IMR-90 (cell line): Measurements from ENCODE around the gene ARFGEF3. TPM values are rescaled to one million over a fixed set of nuclear protein-coding genes. Genes with fewer than 3 reads are reported as not detected.

Source experiments
- ATAC-seq: fragments of 200-7000 bp; cut with Tn5 transposase; 2 replicates; pipeline ENCODE4 v1.9.1; 2020; ENCODE audit warnings: low read depth, mild to moderate bottlenecking, moderate library complexity
- BruUV-seq: library from RNA; stranded (reverse); fragments of 400-500 nt; replicated peaks from 2 replicates; lab custom pipeline; 2021; lab: Mats Ljungman, UMichigan
- CTCF ChIA-PET: fragments of 300-600 bp; formaldehyde crosslinking; extraction: SDS; loops from one replicate; lab custom pipeline; 2021; ENCODE audit warnings: antibody characterized with exemption; lab: Yijun Ruan, JAX
- POLR2A ChIA-PET: fragments of 300-600 bp; sonication (Branson Sonifier 250); formaldehyde crosslinking; loops from one replicate; lab custom pipeline; 2022; ENCODE audit warnings: antibody characterized with exemption; ENCODE audit not compliant: unreplicated experiment; lab: Charles Lee
- DNase-seq: peaks from one replicate; pipeline ENCODE4 v3.0.0; 2013
- H2AFZ ChIP-seq: replicated peaks from 2 replicates; pipeline ENCODE3; 2013; ENCODE audit warnings: low read length, mild to moderate bottlenecking; ENCODE audit not compliant: poor library complexity
- H2AK5ac ChIP-seq: 2 replicates; pipeline ENCODE4 v1.6.1; 2013; ENCODE audit warnings: low read depth, low read length, inconsistent platforms
- H2AK9ac ChIP-seq: replicated peaks from 2 replicates; pipeline ENCODE3; 2013; ENCODE audit warnings: mild to moderate bottlenecking, low read depth, low read length, moderate library complexity; ENCODE audit not compliant: poor library complexity
- H2BK120ac ChIP-seq: 2 replicates; pipeline ENCODE4 v1.6.1; 2013; ENCODE audit warnings: low read depth, low read length, inconsistent platforms
- H2BK15ac ChIP-seq: 3 replicates; pipeline ENCODE4 v1.6.1; 2013; ENCODE audit warnings: low read depth, low read length, inconsistent platforms
- H2BK20ac ChIP-seq: 2 replicates; pipeline ENCODE4 v1.6.1; 2013; ENCODE audit warnings: low read depth, mild to moderate bottlenecking, inconsistent platforms, low read length, moderate library complexity
- H2BK5ac ChIP-seq: 2 replicates; pipeline ENCODE4 v1.6.1; 2013; ENCODE audit warnings: mild to moderate bottlenecking, low read depth, low read length, inconsistent platforms; ENCODE audit not compliant: poor library complexity, severe bottlenecking
- H3K14ac ChIP-seq: replicated peaks from 2 replicates; pipeline ENCODE4 v1.6.1; 2013; ENCODE audit warnings: low read depth, low read length, inconsistent platforms
- H3K18ac ChIP-seq: 2 replicates; pipeline ENCODE4 v1.6.1; 2013; ENCODE audit warnings: low read depth, low read length, control low read depth
- H3K23ac ChIP-seq: 2 replicates; pipeline ENCODE4 v1.6.1; 2013; ENCODE audit warnings: low read depth, low read length, inconsistent platforms
- H3K27ac ChIP-seq: 2 replicates; pipeline ENCODE4 v1.5.1; 2013; ENCODE audit warnings: mild to moderate bottlenecking, control low read depth, low read length; ENCODE audit not compliant: insufficient read depth
- H3K27me3 ChIP-seq: 2 replicates; pipeline ENCODE4 v1.6.1; 2013; ENCODE audit warnings: low read length; ENCODE audit not compliant: control insufficient read depth, insufficient read depth
- H3K36me3 ChIP-seq: 2 replicates; pipeline ENCODE4 v1.6.1; 2013; ENCODE audit warnings: low read length, mixed read lengths; ENCODE audit not compliant: control insufficient read depth, insufficient read depth
- H3K4ac ChIP-seq: 2 replicates; pipeline ENCODE4 v1.6.1; 2013; ENCODE audit warnings: low read depth, low read length, inconsistent platforms
- H3K4me1 ChIP-seq: 2 replicates; pipeline ENCODE4 v1.6.1; 2013; ENCODE audit warnings: low read length, mixed read lengths; ENCODE audit not compliant: control insufficient read depth, insufficient read depth
- H3K4me2 ChIP-seq: 2 replicates; pipeline ENCODE4 v1.6.1; 2013; ENCODE audit warnings: low read depth, mild to moderate bottlenecking, control low read depth, low read length, moderate library complexity
- H3K4me3 ChIP-seq: 2 replicates; pipeline ENCODE4 v1.5.1; 2013; ENCODE audit warnings: low read depth, mild to moderate bottlenecking, control low read depth, low read length, moderate library complexity; ENCODE audit not compliant: insufficient read depth
- H3K56ac ChIP-seq: 2 replicates; pipeline ENCODE4 v1.6.1; 2013; ENCODE audit warnings: low read length, inconsistent platforms; ENCODE audit not compliant: insufficient read depth; ENCODE audit errors: extremely low read depth
- H3K79me1 ChIP-seq, 2 experiments: 2 replicates each; pipeline ENCODE4 v1.6.1; 2013; ENCODE audit warnings: low read length in 2 of 2, inconsistent platforms in 1 of 2, low read depth in 1 of 2
- H3K9ac ChIP-seq: 2 replicates; pipeline ENCODE4 v1.6.1; 2013; ENCODE audit warnings: low read depth, low read length, control low read depth
- H3K9me1 ChIP-seq: 2 replicates; pipeline ENCODE4 v1.6.1; 2013; ENCODE audit warnings: low read length, inconsistent platforms; ENCODE audit not compliant: insufficient read depth
- H3K9me3 ChIP-seq: 2 replicates; pipeline ENCODE4 v1.6.1; 2013; ENCODE audit warnings: low read length; ENCODE audit not compliant: control insufficient read depth, insufficient read depth
- H4K20me1 ChIP-seq: 2 replicates; pipeline ENCODE4 v1.6.1; 2013; ENCODE audit warnings: low read length, inconsistent platforms; ENCODE audit not compliant: insufficient read depth
- H4K5ac ChIP-seq: 2 replicates; pipeline ENCODE4 v1.6.1; 2013; ENCODE audit warnings: mild to moderate bottlenecking, low read depth, low read length, control low read depth
- H4K8ac ChIP-seq, 2 experiments: 2 replicates each; pipeline ENCODE4 v1.6.1; 2013; ENCODE audit warnings: low read depth in 2 of 2, low read length in 2 of 2, control low read depth in 1 of 2, inconsistent platforms in 1 of 2
- H4K91ac ChIP-seq: 2 replicates; pipeline ENCODE4 v1.6.1; 2013; ENCODE audit warnings: low read depth, low read length, inconsistent platforms; ENCODE audit not compliant: insufficient read depth
- BHLHE40 ChIP-seq: fragments of 150-350 bp; IDR thresholded peaks from 2 replicates; pipeline ENCODE4 v1.6.1; 2016; ENCODE audit warnings: mild to moderate bottlenecking, low read depth, low read length
- CEBPB ChIP-seq: IDR thresholded peaks from 2 replicates; pipeline ENCODE4 v1.6.1; 2012; ENCODE audit warnings: low read depth, low read length, improper control_type of control experiment
- MAZ ChIP-seq: IDR thresholded peaks from 2 replicates; pipeline ENCODE4 v1.6.1; 2012; ENCODE audit warnings: low read depth, mild to moderate bottlenecking, low read length, improper control_type of control experiment, moderate library complexity, borderline replicate concordance
- MXI1 ChIP-seq: IDR thresholded peaks from 2 replicates; pipeline ENCODE4 v1.6.1; 2012; ENCODE audit warnings: low read depth, mild to moderate bottlenecking, low read length, moderate library complexity, borderline replicate concordance
- NFE2L2 ChIP-seq: fragments of 150-350 bp; IDR thresholded peaks from 2 replicates; pipeline ENCODE4 v1.6.1; 2016; ENCODE audit warnings: low read depth, mild to moderate bottlenecking, low read length
- RAD21 ChIP-seq: IDR thresholded peaks from 2 replicates; pipeline ENCODE4 v1.6.1; 2012; ENCODE audit warnings: low read length, improper control_type of control experiment
- RCOR1 ChIP-seq: IDR thresholded peaks from 2 replicates; pipeline ENCODE4 v1.6.1; 2012; ENCODE audit warnings: mild to moderate bottlenecking, low read length, improper control_type of control experiment; ENCODE audit not compliant: insufficient replicate concordance
- SMC3 ChIP-seq: fragments of 150-350 bp; IDR thresholded peaks from 2 replicates; pipeline ENCODE4 v1.6.1; 2016; ENCODE audit warnings: low read depth, mild to moderate bottlenecking, antibody characterized with exemption, low read length, moderate library complexity
- WGBS, 2 experiments: methylation state at CpG; one replicate each; pipeline versions ENCODE4 v1.1.5 to v1.1.7; 2013; ENCODE audit warnings: missing lambda C conversion rate in 2 of 2; ENCODE audit not compliant: insufficient read length in 1 of 2; ENCODE audit errors: extremely low coverage in 2 of 2; 5-methylcytosine and 5-hydroxymethylcytosine counted together
- dilution Hi-C: fragments of 300-500 bp; cut with HindIII; formaldehyde crosslinking; loops from one replicate; pipeline ENCODE4 v1.14.3; 2018; ENCODE audit warnings: low sequenced_read_pairs; ENCODE audit not compliant: unreplicated experiment
- in situ Hi-C: fragments of 300-500 bp; cut with MboI; formaldehyde crosslinking; loops from 3 replicates; pipeline ENCODE4 v1.14.3; 2019; ENCODE audit warnings: low sequenced_read_pairs, inconsistent platforms, mixed read lengths
- intact Hi-C: fragments of 100-400 bp; cut with micrococcal nuclease; formaldehyde crosslinking; loops from 2 replicates; pipeline ENCODE4 v1.10.0; 2022
- polyA plus RNA-seq, 3 experiments: library from polyadenylated mRNA; depleted of rRNA; stranded (reverse); fragments of >200 nt; gene quantifications; 2 replicates each; pipeline ENCODE4 v1.2.3, GENCODE V29; 2012; ENCODE audit warnings: low replicate concordance in 1 of 3
- total RNA-seq: library from RNA; depleted of rRNA; stranded (reverse); fragments of >200 nt; gene quantifications from 2 replicates; pipeline ENCODE4 v1.2.3, GENCODE V29; 2012
- TF ChIP-seq, protein P1 (sequence below): fragments of 150-350 bp; IDR thresholded peaks from 2 replicates; pipeline ENCODE4 v1.6.1; 2016; ENCODE audit warnings: low read depth, mild to moderate bottlenecking, low read length, moderate library complexity, borderline replicate concordance
- TF ChIP-seq, protein P2 (sequence below): conservative IDR thresholded peaks from 2 replicates; pipeline ENCODE4 v1.5.1; 2012; ENCODE audit warnings: mild to moderate bottlenecking, low read depth, low read length, improper control_type of control experiment
- TF ChIP-seq, protein P3 (sequence below): fragments of 150-350 bp; IDR thresholded peaks from 2 replicates; pipeline ENCODE4 v1.6.1; 2017; ENCODE audit warnings: mild to moderate bottlenecking, antibody characterized with exemption, low read length, low read depth

The ARFGEF3 gene
- total and polyA plus RNA-seq, 2 of the 4 experiments (the other 2 are of a cell fraction): under 0.01 to 0.02 TPM

DNA sequence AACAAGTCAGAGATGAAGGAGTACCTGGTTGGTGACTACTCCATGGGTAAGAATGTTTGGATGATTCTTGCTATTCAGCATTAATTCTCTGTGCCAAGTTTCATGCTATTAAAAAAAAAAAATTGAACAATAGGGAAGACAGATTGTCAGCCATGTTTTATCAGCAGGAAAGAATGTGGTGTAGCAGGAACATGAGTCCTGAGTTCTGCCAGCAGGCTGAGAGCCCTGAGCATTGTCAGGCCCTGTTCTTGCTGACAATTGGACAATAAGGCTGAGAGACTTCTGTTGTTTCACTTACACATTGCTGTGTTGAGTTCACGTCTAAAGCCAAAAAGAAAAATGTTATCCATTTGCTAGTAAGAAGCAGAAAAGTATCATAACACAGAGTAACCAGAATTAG, 145.6 kb downstream of the ARFGEF3 start:
- Histone ChIP-seq H2AFZ (no peak overlapping the region), H3K4me1 (no peaks in the 10 kb centered on the region), H2AK5ac (no peak overlapping the region), H3K9ac (no peak overlapping the region), H4K8ac (no peak overlapping the region), H2BK20ac (no peak overlapping the region), H2BK15ac (no peak overlapping the region), H3K79me1 (no peaks in the 10 kb centered on the region), H3K56ac (no peak overlapping the region), H3K23ac (no peak overlapping the region), H3K18ac (no peak overlapping the region), H3K9me1 (no peaks in the 10 kb centered on the region), H3K4me2 (no peak overlapping the region), H3K14ac (no peak overlapping the region), H3K4ac (no peak overlapping the region), H3K27ac (no peak overlapping the region), H4K20me1 (no peaks in the 10 kb centered on the region), H3K27me3 (peaks cover 13% of the 10 kb centered on the region), H3K36me3 (no peaks in the 10 kb centered on the region), H2BK5ac (no peak overlapping the region), H4K5ac (no peak overlapping the region), H2BK120ac (no peak overlapping the region), H3K4me3 (no peak overlapping the region), H3K9me3 (no peaks in the 10 kb centered on the region), H2AK9ac (no peak overlapping the region), H4K91ac (no peak overlapping the region)
- WGBS, 2 experiments: no CpG with 5 or more reads among the region's 1 CpG
- POLR2A ChIA-PET: no interaction called here
- intact Hi-C loops (no loop called here), in situ Hi-C loops (no loop called here), dilution Hi-C loops (no loop called here)
- CTCF ChIA-PET: no interaction called here
- no peak for DNase-seq
- no TSS peak for BruUV-seq
- ATAC-seq: no peak
- TF ChIP-seq, protein P1, sequence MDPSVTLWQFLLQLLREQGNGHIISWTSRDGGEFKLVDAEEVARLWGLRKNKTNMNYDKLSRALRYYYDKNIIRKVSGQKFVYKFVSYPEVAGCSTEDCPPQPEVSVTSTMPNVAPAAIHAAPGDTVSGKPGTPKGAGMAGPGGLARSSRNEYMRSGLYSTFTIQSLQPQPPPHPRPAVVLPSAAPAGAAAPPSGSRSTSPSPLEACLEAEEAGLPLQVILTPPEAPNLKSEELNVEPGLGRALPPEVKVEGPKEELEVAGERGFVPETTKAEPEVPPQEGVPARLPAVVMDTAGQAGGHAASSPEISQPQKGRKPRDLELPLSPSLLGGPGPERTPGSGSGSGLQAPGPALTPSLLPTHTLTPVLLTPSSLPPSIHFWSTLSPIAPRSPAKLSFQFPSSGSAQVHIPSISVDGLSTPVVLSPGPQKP: no peak
- TF ChIP-seq NFE2L2: no peak
- TF ChIP-seq BHLHE40: no peak
- TF ChIP-seq, protein P2, sequence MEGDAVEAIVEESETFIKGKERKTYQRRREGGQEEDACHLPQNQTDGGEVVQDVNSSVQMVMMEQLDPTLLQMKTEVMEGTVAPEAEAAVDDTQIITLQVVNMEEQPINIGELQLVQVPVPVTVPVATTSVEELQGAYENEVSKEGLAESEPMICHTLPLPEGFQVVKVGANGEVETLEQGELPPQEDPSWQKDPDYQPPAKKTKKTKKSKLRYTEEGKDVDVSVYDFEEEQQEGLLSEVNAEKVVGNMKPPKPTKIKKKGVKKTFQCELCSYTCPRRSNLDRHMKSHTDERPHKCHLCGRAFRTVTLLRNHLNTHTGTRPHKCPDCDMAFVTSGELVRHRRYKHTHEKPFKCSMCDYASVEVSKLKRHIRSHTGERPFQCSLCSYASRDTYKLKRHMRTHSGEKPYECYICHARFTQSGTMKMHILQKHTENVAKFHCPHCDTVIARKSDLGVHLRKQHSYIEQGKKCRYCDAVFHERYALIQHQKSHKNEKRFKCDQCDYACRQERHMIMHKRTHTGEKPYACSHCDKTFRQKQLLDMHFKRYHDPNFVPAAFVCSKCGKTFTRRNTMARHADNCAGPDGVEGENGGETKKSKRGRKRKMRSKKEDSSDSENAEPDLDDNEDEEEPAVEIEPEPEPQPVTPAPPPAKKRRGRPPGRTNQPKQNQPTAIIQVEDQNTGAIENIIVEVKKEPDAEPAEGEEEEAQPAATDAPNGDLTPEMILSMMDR: no peak
- TF ChIP-seq CEBPB: no peak
- TF ChIP-seq RAD21: no peak
- TF ChIP-seq, protein P3, sequence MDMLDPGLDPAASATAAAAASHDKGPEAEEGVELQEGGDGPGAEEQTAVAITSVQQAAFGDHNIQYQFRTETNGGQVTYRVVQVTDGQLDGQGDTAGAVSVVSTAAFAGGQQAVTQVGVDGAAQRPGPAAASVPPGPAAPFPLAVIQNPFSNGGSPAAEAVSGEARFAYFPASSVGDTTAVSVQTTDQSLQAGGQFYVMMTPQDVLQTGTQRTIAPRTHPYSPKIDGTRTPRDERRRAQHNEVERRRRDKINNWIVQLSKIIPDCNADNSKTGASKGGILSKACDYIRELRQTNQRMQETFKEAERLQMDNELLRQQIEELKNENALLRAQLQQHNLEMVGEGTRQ: no peak
- no peak for TF ChIP-seq MAZ
- TF ChIP-seq SMC3: no peak
- no peak for TF ChIP-seq RCOR1
- no peak for TF ChIP-seq MXI1
